Stimulated activated CD4-positive, alpha-beta T cell treated with anti-CD3 and anti-CD28 coated beads, Interleukin-1b, Interleukin-23, amount 100 ng/mL, for 24 hours (primary cell): ENCODE measurements around the gene DOCK1.

Experiments
- DNase-seq, 4 experiments: peaks; one replicate each; pipeline ENCODE4 v3.0.0-alpha.2; 2020; ENCODE audit warnings: low read depth in 4 of 4, low spot score in 1 of 4

DOCK1 gene

DNA sequence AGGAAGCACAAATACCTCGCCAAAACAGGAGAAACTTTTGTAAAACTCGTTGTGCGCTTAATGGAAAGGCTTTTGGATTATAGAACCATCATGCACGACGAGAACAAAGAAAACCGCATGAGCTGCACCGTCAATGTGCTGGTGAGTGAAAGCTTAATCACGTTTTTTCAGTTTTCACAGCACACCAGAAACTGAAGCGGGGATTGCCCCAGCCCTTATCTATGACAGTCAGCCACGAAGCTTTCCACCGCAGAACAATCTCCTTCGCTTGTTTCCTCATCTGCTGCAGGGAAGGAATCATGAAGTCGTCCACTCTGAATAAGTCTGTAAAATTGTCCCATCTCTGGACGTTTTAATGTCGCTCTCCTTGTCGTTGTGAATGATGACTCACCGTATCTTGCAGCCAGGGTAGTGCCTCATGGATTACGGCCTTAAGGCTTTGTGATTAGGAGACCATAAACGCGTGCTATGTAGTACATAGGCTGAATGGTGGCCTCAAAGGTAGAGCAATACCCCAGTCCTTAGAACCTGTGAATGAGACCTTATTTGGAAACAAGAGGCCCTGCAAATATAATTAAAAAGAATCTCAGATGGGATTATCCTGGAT lies 468.9 kb downstream of the DOCK1 start:
- DNase-seq = no peak

DNA sequence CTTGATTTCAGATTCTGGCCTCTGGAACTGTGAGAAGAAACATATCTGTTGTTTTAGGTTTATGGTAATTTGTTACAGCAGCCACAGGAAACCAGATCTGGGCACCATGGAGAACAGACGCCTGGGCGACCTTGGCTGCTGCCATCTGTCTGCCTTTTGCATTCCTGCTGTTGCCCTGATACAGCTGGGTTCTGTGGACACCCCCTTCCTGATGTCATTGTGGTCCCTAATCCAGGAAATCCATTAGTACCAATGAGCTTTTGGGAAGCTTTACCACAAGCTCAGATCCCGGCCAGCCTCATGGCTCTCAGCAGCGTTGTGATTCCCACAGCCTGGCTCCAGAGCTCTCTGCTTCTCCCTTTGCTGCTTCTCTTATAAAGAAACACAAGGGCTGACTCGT lies 469.7 kb downstream of the DOCK1 start:
- no peak for DNase-seq

DNA sequence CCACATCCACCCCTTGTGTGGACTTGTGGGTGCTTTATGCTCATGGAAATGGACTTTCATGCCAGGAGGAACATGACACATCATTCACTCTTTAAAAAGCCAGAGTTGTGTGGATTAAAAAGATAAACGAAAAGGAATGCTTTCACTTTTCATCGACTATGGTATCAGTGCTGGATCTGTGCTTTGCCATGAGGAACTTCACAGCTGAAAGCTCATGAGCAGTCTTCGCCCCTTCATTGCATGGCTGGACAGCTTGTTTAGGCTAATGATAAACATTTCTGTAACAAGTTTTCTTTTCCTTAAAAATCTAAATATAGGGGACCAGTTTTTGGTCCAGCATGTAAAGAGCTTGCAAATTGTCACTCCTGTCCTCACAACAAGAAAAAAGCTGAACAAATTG lies 470.2 kb downstream of the DOCK1 start:
- DNase-seq = no peak

DNA sequence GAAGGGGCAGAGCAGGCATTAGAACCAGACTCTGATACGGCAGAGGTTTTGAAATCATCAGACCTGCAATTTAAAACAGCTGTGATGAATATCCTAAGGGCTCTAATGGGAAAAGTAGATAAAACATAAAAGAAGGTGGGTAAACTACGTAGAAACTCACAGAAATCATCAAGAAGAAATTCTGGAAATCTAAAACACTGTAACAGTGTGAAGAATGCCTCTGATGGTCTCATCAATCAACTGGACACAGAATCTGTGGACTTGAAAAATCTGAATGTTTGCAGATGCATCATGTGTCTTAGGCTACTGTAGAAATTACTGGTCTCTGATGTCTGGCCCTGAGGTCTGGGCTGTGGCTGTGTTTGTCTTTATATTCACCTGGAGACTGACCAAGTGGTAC lies 470.8 kb downstream of the DOCK1 start:
- no peak for DNase-seq

GRCh38 chr10:127378628-127379027 lies 473.4 kb downstream of the DOCK1 start:
- no peak for DNase-seq

DNA sequence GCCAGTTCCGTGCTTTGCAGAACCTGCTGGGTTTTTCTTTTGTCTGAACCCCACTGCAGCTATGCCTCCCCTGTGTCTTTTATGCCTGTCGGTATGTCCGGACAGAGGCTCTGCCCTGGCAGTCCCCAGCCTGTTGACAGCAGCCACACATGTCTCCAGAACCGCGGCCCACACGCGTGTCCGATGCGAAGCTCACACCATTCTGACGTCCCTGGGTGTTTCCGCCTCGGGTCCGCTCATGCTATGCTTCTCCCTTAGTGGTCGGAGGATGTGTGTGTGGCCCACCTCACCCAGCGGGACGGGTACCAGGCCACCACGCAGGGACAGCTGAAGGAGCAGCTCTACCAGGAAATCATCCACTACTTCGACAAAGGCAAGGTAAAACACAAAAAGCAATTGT lies 479.3 kb downstream of the DOCK1 start:
- DNase-seq = no peak

- no peak for DNase-seq
Observed at GRCh38 chr10:127385066-127385465, 479.8 kb downstream of the DOCK1 start.

- DNase-seq = no peak
Observed at GRCh38 chr10:127386606-127387327, 481.5 kb downstream of the DOCK1 start.

DNA sequence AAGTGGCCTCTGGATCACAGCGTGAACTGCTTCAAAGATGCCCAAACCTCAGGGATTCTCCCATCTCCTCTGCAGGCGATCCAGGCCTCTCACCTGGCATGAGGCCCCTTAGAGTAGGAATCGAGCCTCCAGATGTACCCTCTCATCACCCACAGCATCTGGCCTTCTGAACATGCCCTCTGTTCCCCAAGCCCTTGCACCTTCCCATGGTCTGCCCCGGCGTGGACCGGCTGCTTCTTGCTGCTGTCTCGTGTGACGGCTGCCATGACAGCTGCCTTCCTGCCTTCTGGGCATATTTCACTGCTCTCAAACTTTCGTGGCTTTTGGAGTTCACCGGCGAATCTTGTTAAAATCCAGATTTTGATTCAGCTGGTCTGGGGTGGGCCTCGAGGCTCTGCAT lies 486.6 kb downstream of the DOCK1 start:
- no peak for DNase-seq

DNA sequence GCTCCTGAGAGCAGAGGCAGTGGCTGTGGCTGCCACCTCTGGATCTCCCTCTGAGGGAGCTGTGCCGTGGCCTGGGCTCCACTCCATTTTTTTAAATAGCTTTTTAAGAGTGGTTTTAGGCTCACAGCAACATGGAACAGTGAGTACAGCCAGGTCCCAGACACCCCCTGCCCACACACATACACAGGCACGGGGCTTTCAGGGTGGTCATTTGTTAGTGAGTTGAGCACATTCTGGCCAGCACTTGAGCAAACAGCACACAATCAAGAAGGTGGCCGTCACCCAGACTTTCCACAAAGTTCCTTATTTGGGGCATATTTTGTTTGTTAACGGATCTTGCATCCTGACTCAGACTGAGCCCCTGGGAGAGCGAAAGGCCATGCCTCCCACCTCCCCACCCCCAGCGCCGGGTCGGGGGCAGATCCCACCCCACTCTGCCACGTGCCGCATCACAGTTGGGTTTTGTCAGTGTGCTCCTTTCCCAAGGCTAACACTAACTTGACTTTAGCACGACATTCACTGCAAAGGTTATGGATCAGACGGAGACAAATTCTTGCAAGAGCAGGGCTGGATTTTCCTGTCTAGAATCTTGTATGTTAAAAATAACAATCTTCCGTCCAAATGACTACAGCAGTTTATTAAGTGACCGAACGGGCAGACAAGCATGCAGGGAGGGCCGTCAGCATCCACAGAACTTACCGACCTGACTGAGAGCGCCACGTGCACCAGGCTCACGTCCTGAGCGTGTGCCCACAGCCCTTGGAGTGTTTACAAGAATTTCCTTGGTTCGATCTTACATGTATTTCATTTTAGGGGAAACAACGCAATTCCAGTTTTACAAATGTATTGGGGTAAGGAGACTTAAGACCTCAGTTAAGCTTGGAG lies 487.4 kb downstream of the DOCK1 start:
- DNase-seq = no peak

DNA sequence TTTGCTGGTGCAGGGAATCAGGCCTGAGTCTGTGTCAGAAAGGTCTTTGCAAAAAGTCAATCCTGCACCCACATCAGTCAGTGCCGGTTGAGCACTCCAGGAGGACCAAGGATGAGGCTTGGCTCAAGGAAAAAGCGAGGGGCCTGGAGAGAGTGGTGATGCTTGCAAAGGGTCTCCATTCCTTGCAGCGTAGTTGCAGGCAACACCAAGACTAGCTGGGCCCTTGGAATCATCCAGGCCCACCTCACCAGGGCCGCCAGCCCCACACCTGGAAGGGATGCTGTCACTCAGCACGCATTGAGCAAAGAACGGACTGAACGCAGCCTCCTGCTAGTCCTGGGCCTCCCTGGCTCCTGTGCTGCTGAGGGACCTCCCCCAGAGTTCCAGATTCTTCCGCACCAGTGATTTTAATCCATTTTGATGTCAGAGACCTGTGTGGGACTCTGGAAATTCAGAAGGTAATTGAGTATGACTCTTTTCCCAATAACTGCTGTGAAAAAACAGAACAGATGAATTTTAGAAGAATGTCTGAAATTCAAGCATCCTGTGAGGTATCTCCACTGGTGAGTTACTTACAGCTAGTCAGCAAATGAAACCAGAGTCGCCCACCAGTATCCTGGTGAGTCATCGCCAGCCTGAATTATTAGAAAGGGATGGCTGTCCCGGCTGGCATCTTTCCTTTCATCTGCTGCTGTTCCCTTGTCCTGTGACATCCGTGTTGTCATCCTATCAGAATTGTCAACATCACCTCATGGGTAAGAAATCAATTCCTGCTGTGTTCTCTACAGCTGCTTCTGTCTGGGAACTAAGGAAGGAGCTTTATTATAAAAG lies 493.1 kb downstream of the DOCK1 start:
- no peak for DNase-seq

DNA sequence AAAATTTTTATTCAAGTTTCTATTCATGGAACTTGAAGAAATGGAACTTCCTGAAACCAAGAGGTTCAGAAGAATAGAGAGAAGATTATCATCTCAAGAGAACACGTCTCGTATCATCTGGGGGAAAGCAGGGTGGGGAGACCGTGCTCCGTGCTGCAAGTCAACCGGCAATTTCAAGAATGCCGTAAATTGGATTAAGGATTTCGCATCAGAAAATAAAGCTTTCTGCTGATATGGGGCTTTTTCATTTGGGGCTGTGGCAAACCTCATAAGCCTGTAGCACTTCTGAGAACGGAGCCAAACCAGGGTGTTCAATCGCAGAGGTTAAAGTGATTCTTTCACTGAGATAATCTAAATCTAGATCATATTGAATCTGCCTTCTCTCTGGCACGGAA lies 493.7 kb downstream of the DOCK1 start:
- no peak for DNase-seq

GRCh38 chr10:127399668-127400067 lies 494.4 kb downstream of the DOCK1 start:
- DNase-seq = no peak

- DNase-seq = no peak
Observed at GRCh38 chr10:127400216-127400615, 495.0 kb downstream of the DOCK1 start.

GRCh38 chr10:127402596-127403409 lies 497.6 kb downstream of the DOCK1 start:
- no peak for DNase-seq

- DNase-seq = no peak
Observed at GRCh38 chr10:127405221-127405620, 500.0 kb downstream of the DOCK1 start.

DNA sequence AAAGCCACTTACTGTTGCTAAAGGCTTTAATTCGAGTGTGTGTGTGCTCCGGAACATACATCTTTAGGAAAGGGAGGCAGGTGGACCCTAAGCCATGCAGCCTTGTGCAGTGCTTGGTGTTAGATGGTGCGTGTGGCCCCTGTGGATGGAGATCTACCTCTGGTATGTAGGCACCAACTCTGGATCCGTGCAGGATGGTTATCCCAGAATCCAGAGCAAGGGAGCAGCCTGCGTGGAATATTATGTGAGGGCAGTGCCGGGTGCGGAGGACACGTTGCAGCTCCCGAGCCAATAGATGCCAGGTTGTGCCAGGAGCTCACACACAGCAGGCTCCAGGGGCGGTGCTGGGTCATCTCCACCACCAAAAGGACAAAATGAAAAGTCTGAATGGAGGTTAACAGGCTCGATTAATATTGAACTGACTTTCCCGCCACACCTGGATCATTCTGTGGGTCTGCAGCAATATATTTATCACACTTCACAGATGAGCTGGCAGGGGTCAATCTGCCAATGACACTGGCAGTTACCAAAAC lies 500.9 kb downstream of the DOCK1 start:
- no peak for DNase-seq

GRCh38 chr10:127407551-127407950 lies 502.3 kb downstream of the DOCK1 start:
- DNase-seq = no peak

GRCh38 chr10:127408112-127408710 lies 503.0 kb downstream of the DOCK1 start:
- DNase-seq = no peak

DNA sequence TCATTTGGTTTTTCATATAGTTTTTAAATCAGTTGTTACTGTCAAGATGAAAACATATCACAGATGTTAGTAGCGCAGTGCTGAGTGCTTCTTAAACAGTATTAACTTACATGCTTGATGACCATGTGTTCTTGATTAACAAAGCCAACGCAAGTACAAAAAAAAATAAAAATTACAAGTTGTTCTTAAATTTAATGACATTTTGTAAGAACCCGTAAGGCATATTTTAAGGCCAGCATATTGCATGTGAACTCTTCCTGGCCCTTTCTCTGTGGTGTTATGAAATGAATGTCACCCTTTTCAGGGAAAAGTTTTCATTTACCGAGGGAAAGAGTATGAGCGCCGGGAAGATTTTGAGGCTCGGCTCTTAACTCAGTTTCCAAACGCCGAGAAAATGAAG lies 503.5 kb downstream of the DOCK1 start:
- DNase-seq = no peak
